Breast epithelium (tissue), 3 donors: ENCODE measurements around the gene MBD3.

Experiments used
- POLR2A ChIP-seq: fragments of 450-650 bp; IDR thresholded peaks from one replicate; pipeline ENCODE4 v1.6.1; 2016; ENCODE audit warnings: antibody characterized with exemption, mild to moderate bottlenecking, moderate library complexity
- POLR2AphosphoS5 ChIP-seq, 3 donors: sonication (generic); formaldehyde crosslinking; IDR thresholded peaks; one replicate each; pipeline ENCODE4 v1.6.1; 2017; ENCODE audit warnings: antibody characterized with exemption in 3 of 3
- TF ChIP-seq, protein P1 (sequence below), 3 donors: fragments of 450-650 bp; IDR thresholded peaks; one replicate each; pipeline ENCODE4 v1.5.1; 2016 to 2017; ENCODE audit warnings: antibody characterized with exemption in 3 of 3, mild to moderate bottlenecking in 3 of 3, moderate library complexity in 3 of 3

DNA sequence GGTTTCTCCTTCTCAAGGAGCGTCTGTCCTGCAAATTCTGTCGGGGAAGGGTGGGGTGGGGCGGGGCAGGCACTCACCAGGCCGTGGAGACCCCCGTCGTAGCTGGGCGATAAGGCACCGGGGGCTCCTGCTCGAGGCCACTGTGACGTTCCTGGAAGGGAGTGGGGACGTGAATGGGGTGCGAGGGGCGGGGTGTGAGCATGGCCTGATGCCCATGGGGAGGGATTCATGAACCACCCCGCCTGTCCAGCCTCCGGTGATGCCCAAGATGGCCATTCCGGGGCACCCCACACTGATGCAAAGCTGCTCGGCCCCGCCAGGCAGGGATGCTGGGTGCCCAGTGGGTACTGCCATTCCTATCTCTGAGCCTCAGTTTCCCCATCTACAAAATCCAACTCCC, 27.0 kb upstream of the MBD3 start:
- TF ChIP-seq, protein P1, sequence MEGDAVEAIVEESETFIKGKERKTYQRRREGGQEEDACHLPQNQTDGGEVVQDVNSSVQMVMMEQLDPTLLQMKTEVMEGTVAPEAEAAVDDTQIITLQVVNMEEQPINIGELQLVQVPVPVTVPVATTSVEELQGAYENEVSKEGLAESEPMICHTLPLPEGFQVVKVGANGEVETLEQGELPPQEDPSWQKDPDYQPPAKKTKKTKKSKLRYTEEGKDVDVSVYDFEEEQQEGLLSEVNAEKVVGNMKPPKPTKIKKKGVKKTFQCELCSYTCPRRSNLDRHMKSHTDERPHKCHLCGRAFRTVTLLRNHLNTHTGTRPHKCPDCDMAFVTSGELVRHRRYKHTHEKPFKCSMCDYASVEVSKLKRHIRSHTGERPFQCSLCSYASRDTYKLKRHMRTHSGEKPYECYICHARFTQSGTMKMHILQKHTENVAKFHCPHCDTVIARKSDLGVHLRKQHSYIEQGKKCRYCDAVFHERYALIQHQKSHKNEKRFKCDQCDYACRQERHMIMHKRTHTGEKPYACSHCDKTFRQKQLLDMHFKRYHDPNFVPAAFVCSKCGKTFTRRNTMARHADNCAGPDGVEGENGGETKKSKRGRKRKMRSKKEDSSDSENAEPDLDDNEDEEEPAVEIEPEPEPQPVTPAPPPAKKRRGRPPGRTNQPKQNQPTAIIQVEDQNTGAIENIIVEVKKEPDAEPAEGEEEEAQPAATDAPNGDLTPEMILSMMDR (IDR thresholded peaks at IDR 0.05) = no peak
- TF ChIP-seq POLR2AphosphoS5 (IDR thresholded peaks at IDR 0.05) (no peak), POLR2A (no peak)
